H1 (cell line): ENCODE results near the gene DDX59. TPM values are rescaled to one million over a fixed set of nuclear protein-coding genes. Genes with fewer than 3 reads are reported as not detected.

ENCODE experiments used
- BRCA1 ChIP-seq: IDR thresholded peaks from 2 replicates; pipeline ENCODE4 v1.6.1; 2012; ENCODE audit warnings: low read depth, low read length, improper control_type of control experiment
- EP300 ChIP-seq, 2 experiments: IDR thresholded peaks; 1 replicate in 1 of 2; 2 replicates in 1 of 2; pipeline ENCODE4 v1.6.1; 2011 to 2012; ENCODE audit warnings: low read depth in 2 of 2, low read length in 2 of 2, mild to moderate bottlenecking in 2 of 2, borderline replicate concordance in 1 of 2, inconsistent platforms in 1 of 2, moderate library complexity in 1 of 2
- GABPA ChIP-seq: IDR thresholded peaks from 2 replicates; pipeline ENCODE4 v1.6.1; 2011; ENCODE audit warnings: mild to moderate bottlenecking, low read length, moderate library complexity, borderline replicate concordance; ENCODE audit not compliant: insufficient read depth
- KDM1A ChIP-seq: fragments of 200-600, 300-600 bp; sonication (generic); IDR thresholded peaks from 2 replicates; pipeline ENCODE4 v1.7.1; 2016; ENCODE audit warnings: mild to moderate bottlenecking, low read length, borderline replicate concordance
- POLR2A ChIP-seq, 2 experiments: IDR thresholded peaks; 1 replicate in 1 of 2; 2 replicates in 1 of 2; pipeline ENCODE4 v1.6.1; 2011; ENCODE audit warnings: low read depth in 2 of 2, low read length in 2 of 2, mild to moderate bottlenecking in 2 of 2; ENCODE audit errors: control extremely low read depth in 1 of 2
- RNF2 ChIP-seq: fragments of 200-900, 300-1000 bp; sonication (generic); IDR thresholded peaks from 2 replicates; pipeline ENCODE4 v1.7.1; 2016; ENCODE audit warnings: borderline replicate concordance, low read depth, mild to moderate bottlenecking, antibody characterized with exemption, low read length; ENCODE audit not compliant: poor library complexity, severe bottlenecking; ENCODE audit errors: missing control alignments
- SAP30 ChIP-seq: fragments of 300-600 bp; sonication (generic); IDR thresholded peaks from 2 replicates; pipeline ENCODE4 v1.7.1; 2012; ENCODE audit warnings: low read length, moderate library complexity, mild to moderate bottlenecking, inconsistent platforms; ENCODE audit not compliant: insufficient read depth, insufficient replicate concordance
- SP2 ChIP-seq: IDR thresholded peaks from 2 replicates; pipeline ENCODE4 v1.6.1; 2012; ENCODE audit warnings: mild to moderate bottlenecking, low read length, inconsistent platforms
- SP4 ChIP-seq: IDR thresholded peaks from 2 replicates; pipeline ENCODE4 v1.6.1; 2012; ENCODE audit warnings: low read length, inconsistent platforms
- polyA plus RNA-seq, 7 experiments: library from polyadenylated mRNA; depleted of rRNA in 3 of 7; stranded (reverse) in 5 of 7; unstranded in 2 of 7; fragments of >200 nt in 5 of 7; fragments of 200-250 nt in 2 of 7; gene quantifications; 1 replicate in 5 of 7; 2 replicates in 1 of 7; 4 replicates in 1 of 7; pipeline versions ENCODE4 v1.2.1 to v1.2.3, GENCODE V29; 2011 to 2013; ENCODE audit warnings: missing spikeins in 2 of 7, mixed read lengths in 2 of 7
- total RNA-seq: library from RNA; stranded (reverse); fragmentation: NEBNext Ultra II Directional; extraction: Animal tissue kit (Norgen Biotek cat#: 25700); gene quantifications from 2 replicates; pipeline ENCODE4 v1.2.1, GENCODE V29; 2021
- TF ChIP-seq, protein P1 (sequence below): IDR thresholded peaks from 2 replicates; pipeline ENCODE4 v1.6.1; 2011; ENCODE audit warnings: low read depth, mild to moderate bottlenecking, low read length; ENCODE audit not compliant: insufficient read depth
- TF ChIP-seq, protein P2 (sequence below): IDR thresholded peaks from 2 replicates; pipeline ENCODE4 v1.6.1; 2012; ENCODE audit warnings: inconsistent platforms

Gene DDX59
- total and polyA plus RNA-seq, 2 of the 8 experiments (the other 6 are each of a cell fraction or from before 2014, with no cell fraction given) = 8.3 to 19.4 TPM

DNA sequence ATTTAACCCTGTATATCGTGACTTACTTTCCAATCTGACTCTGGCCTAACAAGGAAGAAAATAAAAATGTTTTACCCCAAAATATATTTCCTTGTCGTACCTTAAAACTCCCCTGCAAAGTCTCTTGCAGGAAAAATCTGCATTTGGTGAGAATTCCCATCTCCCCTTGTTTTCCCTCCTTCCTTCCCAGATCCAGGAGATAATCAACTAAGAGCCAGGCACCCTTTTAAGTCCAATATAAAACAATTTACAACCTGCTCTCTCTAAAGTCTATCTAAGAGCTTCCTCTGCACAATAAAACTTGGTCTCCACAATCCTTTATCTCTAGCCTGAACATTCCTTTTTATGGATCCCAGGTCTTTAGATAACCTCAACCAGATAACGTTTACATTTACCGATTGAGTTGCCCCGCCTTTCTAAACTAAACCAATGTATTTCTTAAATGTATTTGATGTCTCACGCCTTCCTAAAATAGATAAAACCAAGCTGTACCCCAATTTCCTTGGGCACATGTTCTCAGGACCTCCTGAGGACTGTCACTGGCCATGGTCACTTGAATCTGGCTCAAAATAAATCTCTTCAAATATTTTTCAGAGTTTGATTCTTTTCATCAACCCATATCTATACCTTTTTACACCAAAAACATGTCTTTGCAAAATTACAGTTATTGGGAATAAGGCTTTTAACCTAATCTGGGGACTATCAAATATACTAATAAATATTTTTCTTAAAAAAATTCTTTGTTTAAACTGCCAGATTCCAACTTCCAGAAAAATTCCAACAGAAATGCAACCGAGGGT lies 993 bp downstream of the DDX59 start (continued):
- no peak for TF ChIP-seq SAP30
- no peak for TF ChIP-seq SP4
- TF ChIP-seq, protein P1, sequence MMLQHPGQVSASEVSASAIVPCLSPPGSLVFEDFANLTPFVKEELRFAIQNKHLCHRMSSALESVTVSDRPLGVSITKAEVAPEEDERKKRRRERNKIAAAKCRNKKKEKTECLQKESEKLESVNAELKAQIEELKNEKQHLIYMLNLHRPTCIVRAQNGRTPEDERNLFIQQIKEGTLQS = no peak
- TF ChIP-seq EP300 (IDR thresholded peaks at IDR 0.05; ENCODE audit: borderline replicate concordance in 1 of 2, low read depth in 2 of 2, low read length in 2 of 2) = no peak
- no peak for TF ChIP-seq GABPA
- TF ChIP-seq POLR2A (IDR thresholded peaks at IDR 0.05; ENCODE audit: control extremely low read depth in 1 of 2, low read depth in 2 of 2, low read length in 2 of 2) = no peak
- TF ChIP-seq KDM1A = no peak
- no peak for TF ChIP-seq RNF2
- TF ChIP-seq, protein P2, sequence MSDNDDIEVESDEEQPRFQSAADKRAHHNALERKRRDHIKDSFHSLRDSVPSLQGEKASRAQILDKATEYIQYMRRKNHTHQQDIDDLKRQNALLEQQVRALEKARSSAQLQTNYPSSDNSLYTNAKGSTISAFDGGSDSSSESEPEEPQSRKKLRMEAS = no peak
- TF ChIP-seq BRCA1 = no peak
- TF ChIP-seq SP2 = no peak
